SK-N-SH (cell line): ENCODE results near the gene RPL28. TPM values are rescaled to one million over a fixed set of nuclear protein-coding genes. Genes with fewer than 3 reads are reported as not detected.
A peak's percentile ranks its signal among the peaks of the same experiment; 100 is the strongest.

Experiments
- CTCF ChIA-PET: fragments of 300-600, 350-600 bp; formaldehyde crosslinking; extraction: SDS; loops from one replicate; lab custom pipeline; 2021; lab: Yijun Ruan, JAX
- POLR2A ChIA-PET: fragments of 350-600 bp; sonication (Branson Sonifier 250); formaldehyde crosslinking; extraction: SDS; loops from one replicate; lab custom pipeline; 2020; ENCODE audit warnings: antibody characterized with exemption, inconsistent platforms; lab: Yijun Ruan, JAX
- DNase-seq: peaks from one replicate; pipeline ENCODE4 v3.0.0; 2012
- H2AFZ ChIP-seq: fragments of 200-600 bp; sonication (generic); 2 replicates; pipeline ENCODE4 v1.8.1; 2016; ENCODE audit warnings: antibody characterized with exemption, mild to moderate bottlenecking, low read depth
- H3F3A ChIP-seq: fragments of 200-600 bp; sonication (generic); replicated peaks from 2 replicates; pipeline ENCODE3; 2016; ENCODE audit warnings: antibody characterized with exemption, mild to moderate bottlenecking; ENCODE audit not compliant: insufficient read depth
- H3K27ac ChIP-seq, 2 experiments: fragments of 200-500 bp in 1 of 2; fragments of 200-600 bp in 1 of 2; sonication (Bioruptor generic) in 1 of 2; sonication (generic), shearing (Covaris generic) in 1 of 2; 2 replicates each; pipeline versions ENCODE4 v1.5.1 to v1.6.1; 2014 to 2016; ENCODE audit warnings: low read depth in 2 of 2, inconsistent platforms in 1 of 2, low read length in 1 of 2, mild to moderate bottlenecking in 1 of 2, mixed read lengths in 1 of 2
- H3K27me3 ChIP-seq: fragments of 200-600 bp; sonication (generic), shearing (Covaris generic); 2 replicates; pipeline ENCODE4 v1.6.1; 2016; ENCODE audit warnings: mixed run types; ENCODE audit not compliant: insufficient read depth
- H3K36me3 ChIP-seq, 2 experiments: fragments of 200-500 bp in 1 of 2; fragments of 200-600 bp in 1 of 2; sonication (Bioruptor generic) in 1 of 2; sonication (generic) in 1 of 2; replicated peaks in 1 of 2; 2 replicates each; pipeline versions ENCODE3 to v1.5.1; 2014 to 2016; ENCODE audit warnings: low read length in 1 of 2, mild to moderate bottlenecking in 1 of 2; ENCODE audit not compliant: insufficient read depth in 2 of 2, control insufficient read depth in 1 of 2
- H3K4me1 ChIP-seq, 2 experiments: fragments of 200-500 bp in 1 of 2; fragments of 200-600 bp in 1 of 2; sonication (Bioruptor generic) in 1 of 2; sonication (generic), shearing (Covaris generic) in 1 of 2; 2 replicates each; pipeline versions ENCODE4 v1.5.1 to v1.6.1; 2014 to 2016; ENCODE audit warnings: low read depth in 1 of 2, low read length in 1 of 2, mixed run types in 1 of 2; ENCODE audit not compliant: insufficient read depth in 2 of 2, control insufficient read depth in 1 of 2
- H3K4me2 ChIP-seq: fragments of 200-600 bp; sonication (generic), shearing (Covaris generic); 2 replicates; pipeline ENCODE4 v1.6.1; 2017; ENCODE audit warnings: mixed run types
- H3K4me3 ChIP-seq, 2 experiments: fragments of 200-500 bp in 1 of 2; fragments of 200-600 bp in 1 of 2; sonication (Bioruptor generic) in 1 of 2; sonication (generic), shearing (Covaris generic) in 1 of 2; 2 replicates each; pipeline versions ENCODE4 v1.5.1 to v1.8.1; 2014 to 2016; ENCODE audit warnings: low read depth in 2 of 2, inconsistent platforms in 1 of 2, low read length in 1 of 2, mild to moderate bottlenecking in 1 of 2, mixed read lengths in 1 of 2, moderate library complexity in 1 of 2
- H3K79me2 ChIP-seq: fragments of 200-600 bp; sonication (generic); 2 replicates; pipeline ENCODE4 v1.8.1; 2017; ENCODE audit warnings: mild to moderate bottlenecking; ENCODE audit not compliant: insufficient read depth
- H3K9ac ChIP-seq: fragments of 200-600 bp; sonication (generic); 2 replicates; pipeline ENCODE4 v1.6.1; 2017; ENCODE audit warnings: mixed run types
- H3K9me2 ChIP-seq: fragments of 200-600 bp; sonication (generic); 2 replicates; pipeline ENCODE4 v1.6.1; 2017; ENCODE audit warnings: mixed run types
- H3K9me3 ChIP-seq: fragments of 200-600 bp; sonication (generic); 2 replicates; pipeline ENCODE4 v1.6.1; 2017; ENCODE audit warnings: mixed run types, mild to moderate bottlenecking, moderate library complexity
- H4K20me1 ChIP-seq: fragments of 200-600 bp; sonication (generic); 2 replicates; pipeline ENCODE4 v1.6.1; 2017; ENCODE audit warnings: mild to moderate bottlenecking, mixed run types; ENCODE audit not compliant: insufficient read depth
- ELF1 ChIP-seq: IDR thresholded peaks from 2 replicates; pipeline ENCODE4 v1.4.0; 2012
- FOXJ3 ChIP-seq: sonication (generic); formaldehyde crosslinking; IDR thresholded peaks from 2 replicates; pipeline ENCODE4 v1.5.1; 2020; ENCODE audit warnings: mild to moderate bottlenecking, missing genetic modification reagents
- GABPA ChIP-seq: IDR thresholded peaks from 2 replicates; pipeline ENCODE4 v1.4.0; 2012; ENCODE audit warnings: low read depth, mild to moderate bottlenecking
- IRF3 ChIP-seq: fragments of 150-350 bp; IDR thresholded peaks from 2 replicates; pipeline ENCODE4 v1.6.1; 2016; ENCODE audit warnings: mild to moderate bottlenecking, low read depth, low read length
- JUND ChIP-seq: IDR thresholded peaks from 2 replicates; pipeline ENCODE4 v1.4.0; 2012
- MAX ChIP-seq: IDR thresholded peaks from 2 replicates; pipeline ENCODE4 v1.4.0; 2012; ENCODE audit warnings: low read depth
- MXI1 ChIP-seq: IDR thresholded peaks from 2 replicates; pipeline ENCODE4 v1.6.1; 2012; ENCODE audit warnings: mild to moderate bottlenecking, low read depth, low read length, improper control_type of control experiment
- NFIC ChIP-seq: IDR thresholded peaks from 2 replicates; pipeline ENCODE4 v1.4.0; 2012; ENCODE audit warnings: borderline replicate concordance
- NRF1 ChIP-seq: IDR thresholded peaks from 2 replicates; pipeline ENCODE4 v1.6.1; 2012; ENCODE audit warnings: low read depth, mild to moderate bottlenecking, low read length
- POLR2AphosphoS5 ChIP-seq: IDR thresholded peaks from 2 replicates; pipeline ENCODE4 v1.6.1; 2012; ENCODE audit warnings: low read depth, low read length
- REST ChIP-seq: IDR thresholded peaks from 2 replicates; pipeline ENCODE4 v1.6.1; 2012; ENCODE audit warnings: mild to moderate bottlenecking, low read depth, low read length, moderate library complexity
- RFX5 ChIP-seq: IDR thresholded peaks from 2 replicates; pipeline ENCODE4 v1.6.1; 2012; ENCODE audit warnings: mild to moderate bottlenecking, improper control_type of control experiment, low read length
- RXRA ChIP-seq: IDR thresholded peaks from 2 replicates; pipeline ENCODE4 v1.4.0; 2012; ENCODE audit warnings: low read depth, mild to moderate bottlenecking, borderline replicate concordance
- TEAD4 ChIP-seq: IDR thresholded peaks from 2 replicates; pipeline ENCODE4 v1.4.0; 2012; ENCODE audit warnings: mild to moderate bottlenecking, borderline replicate concordance; ENCODE audit not compliant: insufficient read depth
- USF2 ChIP-seq: fragments of 150-350 bp; IDR thresholded peaks from 2 replicates; pipeline ENCODE4 v1.6.1; 2017; ENCODE audit warnings: antibody characterized with exemption, low read length, low read depth, borderline replicate concordance
- YY1 ChIP-seq: IDR thresholded peaks from 2 replicates; pipeline ENCODE4 v1.4.0; 2012; ENCODE audit warnings: low read depth, mild to moderate bottlenecking
- ZBTB33 ChIP-seq: IDR thresholded peaks from 2 replicates; pipeline ENCODE4 v1.4.0; 2012; ENCODE audit warnings: low read depth, borderline replicate concordance
- WGBS: methylation state at CpG from one replicate; pipeline ENCODE4 v1.1.6; 2017; ENCODE audit warnings: low lambda C conversion rate; 5-methylcytosine and 5-hydroxymethylcytosine counted together
- polyA plus RNA-seq, 3 experiments: library from polyadenylated mRNA; depleted of rRNA; stranded (reverse); fragments of >200 nt; gene quantifications; 2 replicates each; pipeline ENCODE4 v1.2.3, GENCODE V29; 2012

RPL28 gene
- polyA plus RNA-seq, 1 of the 3 experiments (the other 2 are of a cell fraction) = 2,368 TPM

- no peaks in the 10 kb centered on the region for H3K36me3 ChIP-seq
- ChIA-PET POLR2A (interaction anchor here (1.6 to 1.7 kb wide), 2 partner anchors 15 to 30 kb away, joined by 5 to 7 read pairs; partner anchors contain the start of genes KMT5C and TMEM238), CTCF (interaction anchor here (1.0 to 2.5 kb wide), 3 partner anchors 10 to 52 kb away, joined by 3 to 9 read pairs (median 8); no protein-coding TSS in a partner anchor)
- peak; percentile 97 for DNase-seq
- peak overlapping the region; percentile 49 to 59 for H3K4me3 ChIP-seq
- no peak overlapping the region for H3K9ac ChIP-seq
- WGBS = 2% methylated on average over 49 of the region's 72 CpGs
- H3F3A ChIP-seq = peaks cover 10% of the 10 kb centered on the region
- H3K27me3 ChIP-seq = peaks cover 38% of the 10 kb centered on the region
- H3K4me1 ChIP-seq = peaks cover 0 to 17% of the 10 kb centered on the region in 2 experiments; a peak in 1 of 4 replicates
- H3K79me2 ChIP-seq = no peaks in the 10 kb centered on the region
- no peaks in the 10 kb centered on the region for H3K9me3 ChIP-seq
- no peak overlapping the region; the same call in 1 of the 2 replicates for H2AFZ ChIP-seq
- peak overlapping the region; percentile 95 for H3K4me2 ChIP-seq
- TF ChIP-seq NFIC (no peak), JUND (no peak), REST (no peak), FOXJ3 (CRISPR knock-in tag) (no peak), RXRA (no peak), MXI1 (0 out of 2 replicates have a peak, but pooled peaks have one; percentile 24), TEAD4 (no peak), MAX (peak; percentile 19; the same call in 1 of the 2 replicates), GABPA (no peak)
- H3K27ac ChIP-seq = no peak overlapping the region
- no peaks in the 10 kb centered on the region for H4K20me1 ChIP-seq
- H3K9me2 ChIP-seq = no peaks in the 10 kb centered on the region
Measured at GRCh38 chr19:55353803-55354697, 31.7 kb upstream of the RPL28 start.

- CTCF ChIA-PET = interaction anchor here (1.0 to 2.6 kb wide), 3 partner anchors 29 to 64 kb away, joined by 4 to 8 read pairs (median 8); partner anchors contain the start of gene TMEM238
- Histone ChIP-seq H2AFZ (no peak within 1 kb of the TSS; the same call in 1 of the 2 replicates), H4K20me1 (no peaks in the 10 kb centered on the region), H3K9ac (no peak within 1 kb of the TSS), H3K27ac (no peak within 1 kb of the TSS), H3K9me2 (no peaks in the 10 kb centered on the region), H3K4me2 (peak within 1 kb of the TSS; percentile 95), H3K27me3 (peaks cover 38% of the 10 kb centered on the region), H3K36me3 (no peaks in the 10 kb centered on the region), H3F3A (peaks cover 9% of the 10 kb centered on the region), H3K4me1 (peaks cover 0 to 21% of the 10 kb centered on the region in 2 experiments; a peak in 1 of 4 replicates), H3K4me3 (peak within 1 kb of the TSS; percentile 49 to 59), H3K9me3 (no peaks in the 10 kb centered on the region), H3K79me2 (no peaks in the 10 kb centered on the region)
- WGBS = 18% methylated on average over 11 of the region's 43 CpGs
- DNase-seq = peak; percentile 70
- POLR2A ChIA-PET = interaction anchor here (1.2 kb wide), 1 partner anchor 15 kb away, joined by 4 read pairs; no protein-coding TSS in a partner anchor
- TF ChIP-seq RXRA (no peak), ELF1 (no peak), POLR2AphosphoS5 (no peak), IRF3 (no peak), GABPA (no peak), RFX5 (no peak), NFIC (no peak), USF2 (no peak), NRF1 (no peak), ZBTB33 (no peak), YY1 (no peak)
Measured at GRCh38 chr19:55354698-55355212, 31.0 kb upstream of the RPL28 start, which contains the start of gene COX6B2. Gene COX6B2 (minus strand): TSS chr19:55354719. CDS start chr19:55354521, 198 bp downstream.
